Skeletal muscle tissue (tissue), 4 donors: ENCODE results near the gene C21orf58. TPM values are rescaled to one million over a fixed set of nuclear protein-coding genes. Genes with fewer than 3 reads are reported as not detected.

ENCODE experiments used
- H3K27ac ChIP-seq: one replicate; pipeline ENCODE4 v1.7.0; 2013; ENCODE audit warnings: mild to moderate bottlenecking, low read depth, low read length, inconsistent platforms
- H3K27me3 ChIP-seq, 3 donors: one replicate each; pipeline ENCODE4 v1.7.0; 2013; ENCODE audit warnings: low read length in 3 of 3; ENCODE audit not compliant: control insufficient read depth in 3 of 3, insufficient read depth in 3 of 3
- H3K36me3 ChIP-seq, 3 donors: one replicate each; pipeline ENCODE4 v1.7.0; 2013; ENCODE audit warnings: low read length in 3 of 3; ENCODE audit not compliant: control insufficient read depth in 3 of 3, insufficient read depth in 3 of 3
- H3K4me1 ChIP-seq, 3 donors: one replicate each; pipeline ENCODE4 v1.7.0; 2013; ENCODE audit warnings: low read length in 3 of 3, mild to moderate bottlenecking in 3 of 3; ENCODE audit not compliant: control insufficient read depth in 3 of 3, insufficient read depth in 3 of 3
- H3K4me3 ChIP-seq, 3 donors: one replicate each; pipeline ENCODE4 v1.7.0; 2013; ENCODE audit warnings: low read length in 3 of 3
- H3K9ac ChIP-seq, 3 donors: one replicate each; pipeline ENCODE4 v1.7.0; 2013; ENCODE audit warnings: low read length in 3 of 3, mild to moderate bottlenecking in 3 of 3, moderate library complexity in 2 of 3, low read depth in 1 of 3
- H3K9me3 ChIP-seq, 3 donors: one replicate each; pipeline ENCODE4 v1.7.0; 2013; ENCODE audit warnings: low read length in 3 of 3; ENCODE audit not compliant: control insufficient read depth in 3 of 3
- total RNA-seq: library from RNA; depleted of rRNA; stranded (reverse); fragments of >200 nt; gene quantifications from one replicate; pipeline ENCODE4 v1.2.3, GENCODE V29; 2014
- donor health status: Osteomylitis.

The C21orf58 gene
- total RNA-seq, 1 donor from 2014 or later = 3.1 TPM

GRCh38 chr21:46301759-46302158, 21.9 kb downstream of the C21orf58 start:
- no peak overlapping the region for H3K9ac ChIP-seq
- peaks cover 6 to 8% (median 7%) of the 10 kb centered on the region in 3 donors for H3K4me1 ChIP-seq
- H3K36me3 ChIP-seq = peaks cover 8 to 10% (median 9%) of the 10 kb centered on the region in 3 donors
- no peaks in the 10 kb centered on the region for H3K9me3 ChIP-seq
- no peak overlapping the region for H3K27ac ChIP-seq
- H3K27me3 ChIP-seq = peaks cover 5 to 16% (median 9%) of the 10 kb centered on the region in 3 donors
- no peak overlapping the region for H3K4me3 ChIP-seq

DNA sequence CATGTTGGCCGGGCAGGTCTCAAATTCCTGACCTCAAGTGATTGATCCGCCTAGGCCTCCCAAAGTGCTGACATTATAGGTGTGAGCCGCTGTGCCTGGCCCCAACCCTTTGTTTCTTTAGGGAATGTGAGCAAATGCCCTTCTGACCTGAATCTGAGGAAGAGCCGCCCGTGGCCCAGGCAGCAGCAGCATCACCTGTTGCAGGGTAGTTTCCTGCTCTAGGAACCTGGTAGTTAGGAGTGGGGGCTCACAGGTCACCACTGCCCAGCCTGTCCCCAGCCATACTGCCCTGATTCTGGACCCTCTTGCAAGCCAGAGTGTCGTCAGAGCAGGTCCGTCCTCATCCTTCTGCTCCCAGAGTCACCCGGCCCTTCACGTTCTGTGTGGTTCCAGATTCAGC, 24.5 kb downstream of the C21orf58 start:
- H3K9me3 ChIP-seq = no peaks in the 10 kb centered on the region
- H3K4me1 ChIP-seq = peaks cover 7 to 14% (median 12%) of the 10 kb centered on the region in 3 donors
- H3K4me3 ChIP-seq = no peak overlapping the region
- H3K27me3 ChIP-seq = peaks cover 5 to 19% (median 9%) of the 10 kb centered on the region in 3 donors
- H3K27ac ChIP-seq = no peak overlapping the region
- H3K36me3 ChIP-seq = peaks cover 2 to 5% (median 3%) of the 10 kb centered on the region in 3 donors
- H3K9ac ChIP-seq = no peak overlapping the region

DNA sequence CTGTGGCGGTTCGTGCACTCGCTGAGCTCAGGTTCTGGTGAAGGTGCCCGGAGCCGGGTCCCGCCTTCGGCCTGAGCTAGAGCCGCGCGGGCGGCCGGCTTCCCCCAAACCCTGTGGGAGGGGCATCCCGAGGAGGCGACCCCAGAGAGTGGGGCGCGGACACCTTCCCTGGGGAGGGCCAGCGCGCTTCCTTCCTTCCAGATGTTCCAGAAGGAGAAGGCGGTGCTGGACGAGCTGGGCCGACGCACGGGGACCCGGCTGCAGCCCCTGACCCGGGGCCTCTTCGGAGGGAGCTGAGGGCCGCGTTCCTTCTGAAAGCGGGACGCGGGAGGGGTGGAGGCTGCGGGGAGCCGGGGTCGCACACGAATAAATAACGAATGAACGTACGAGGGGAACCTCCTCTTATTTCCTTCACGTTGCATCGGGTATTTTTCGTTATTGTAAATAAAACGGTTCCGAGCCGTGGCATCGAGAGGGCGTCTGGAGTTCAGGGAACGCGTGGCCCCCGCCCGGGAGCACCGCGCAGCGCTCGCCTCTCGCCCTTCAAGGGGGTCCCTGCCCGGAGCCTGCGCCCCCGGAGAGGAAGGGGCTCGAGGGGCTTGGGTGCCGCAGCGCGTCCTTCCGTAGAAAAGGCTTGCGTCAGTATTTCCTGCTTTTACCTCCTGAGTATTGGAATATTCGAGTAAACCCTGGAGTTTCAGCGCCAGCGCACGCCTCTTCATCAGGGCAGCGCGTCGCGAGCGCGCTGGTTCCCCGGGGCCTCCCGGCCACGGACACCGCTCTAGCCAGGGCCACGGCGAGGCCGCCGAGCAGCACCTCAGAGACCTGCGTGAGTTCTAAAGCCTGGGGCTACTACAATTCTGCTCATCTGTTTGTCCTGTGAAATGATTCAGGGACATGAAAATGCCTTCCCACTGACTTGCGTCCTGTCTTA, 26.1 kb downstream of the C21orf58 start:
- Histone ChIP-seq H3K4me3 (peak overlapping the region; percentile 51 to 68 (median 60)), H3K4me1 (peaks cover 7 to 14% (median 12%) of the 10 kb centered on the region in 3 donors), H3K27ac (peak overlapping the region; percentile 36), H3K27me3 (peaks cover 5 to 19% (median 9%) of the 10 kb centered on the region in 3 donors), H3K9me3 (no peaks in the 10 kb centered on the region), H3K9ac (peak overlapping the region; percentile 56 to 74 (median 61)), H3K36me3 (peaks cover 2 to 5% (median 3%) of the 10 kb centered on the region in 3 donors)

DNA sequence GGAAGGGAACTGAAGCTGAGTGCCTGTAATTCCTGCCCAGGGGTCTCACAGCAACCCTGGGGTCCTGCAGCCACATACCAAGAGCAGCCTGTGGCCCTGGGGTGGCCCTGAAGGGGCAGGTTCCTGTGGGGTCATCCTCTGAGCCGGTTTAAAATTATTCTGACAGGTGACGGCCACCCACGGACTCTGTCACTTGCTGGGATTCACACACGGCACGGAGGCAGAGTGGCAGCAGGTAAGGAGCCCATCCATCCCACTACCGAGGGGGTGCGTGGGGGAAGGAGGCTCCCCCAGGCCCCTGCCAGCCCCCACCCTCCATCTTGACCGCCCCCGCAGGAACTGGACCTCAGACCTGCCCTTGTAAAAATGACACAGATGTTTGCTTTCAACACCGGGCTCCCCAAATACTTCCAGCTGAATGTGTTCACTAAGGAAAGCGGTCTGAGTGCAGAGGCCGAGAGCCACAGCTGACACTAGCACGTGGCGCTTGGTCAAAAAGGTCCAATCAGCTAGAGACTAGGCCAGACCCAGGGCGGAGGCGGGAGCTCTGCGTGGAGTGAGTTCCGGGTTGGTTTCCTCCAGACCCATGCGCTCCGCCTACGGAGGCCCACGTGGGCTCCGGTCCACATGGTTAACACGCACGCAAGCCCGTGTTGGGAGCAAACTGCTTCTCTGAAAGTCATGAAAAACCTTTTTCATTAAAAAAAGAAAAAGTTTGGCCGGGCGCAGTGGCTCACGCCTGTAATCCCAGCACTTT, 27.5 kb downstream of the C21orf58 start:
- Histone ChIP-seq H3K9ac (peak overlapping the region in 1 of 3 donors; percentile 8), H3K27me3 (peaks cover 5 to 19% (median 9%) of the 10 kb centered on the region in 3 donors), H3K9me3 (no peaks in the 10 kb centered on the region), H3K27ac (peak overlapping the region; percentile 60), H3K36me3 (peaks cover 9 to 13% (median 10%) of the 10 kb centered on the region in 3 donors), H3K4me3 (no peak overlapping the region), H3K4me1 (peaks cover 7 to 14% (median 12%) of the 10 kb centered on the region in 3 donors)

GRCh38 chr21:46295177-46295770, 28.4 kb downstream of the C21orf58 start:
- Histone ChIP-seq H3K9me3 (no peaks in the 10 kb centered on the region), H3K27ac (peak overlapping the region; percentile 60), H3K27me3 (peaks cover 5 to 19% (median 9%) of the 10 kb centered on the region in 3 donors), H3K9ac (no peak overlapping the region), H3K4me3 (no peak overlapping the region), H3K36me3 (peaks cover 9 to 10% (median 9%) of the 10 kb centered on the region in 3 donors), H3K4me1 (peaks cover 7 to 14% (median 12%) of the 10 kb centered on the region in 3 donors)

GRCh38 chr21:46294647-46295176, 29.0 kb downstream of the C21orf58 start:
- H3K4me3 ChIP-seq = no peak overlapping the region
- H3K4me1 ChIP-seq = peaks cover 7 to 14% (median 14%) of the 10 kb centered on the region in 3 donors
- H3K27me3 ChIP-seq = peaks cover 5 to 19% (median 9%) of the 10 kb centered on the region in 3 donors
- H3K9ac ChIP-seq = no peak overlapping the region
- H3K9me3 ChIP-seq = no peaks in the 10 kb centered on the region
- peaks cover 9 to 13% (median 9%) of the 10 kb centered on the region in 3 donors for H3K36me3 ChIP-seq
- peak overlapping the region; percentile 60 for H3K27ac ChIP-seq

DNA sequence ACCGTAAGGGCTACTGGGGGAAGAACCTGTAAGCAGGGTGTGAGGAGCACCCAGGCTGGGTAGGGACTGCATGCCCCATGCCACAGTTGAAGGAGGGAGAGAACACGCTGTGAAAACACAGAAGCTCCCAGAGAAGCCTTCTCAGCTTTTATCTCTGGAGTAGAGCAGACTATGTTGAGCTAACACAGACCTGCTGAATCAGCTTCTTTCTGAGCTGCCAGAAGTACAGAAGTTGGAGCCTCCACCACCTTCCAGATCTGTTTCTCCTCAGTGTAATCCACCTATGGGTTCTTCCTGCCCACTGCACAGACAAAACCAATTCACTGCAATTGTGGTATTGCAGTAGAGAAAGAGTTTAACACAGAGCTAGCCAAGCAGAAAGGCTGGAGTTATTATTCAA, 32.1 kb downstream of the C21orf58 start:
- Histone ChIP-seq H3K9me3 (no peaks in the 10 kb centered on the region), H3K36me3 (peaks cover 5 to 14% (median 7%) of the 10 kb centered on the region in 3 donors), H3K9ac (no peak overlapping the region), H3K4me1 (peaks cover 6 to 16% (median 6%) of the 10 kb centered on the region in 3 donors), H3K4me3 (no peak overlapping the region), H3K27ac (no peak overlapping the region), H3K27me3 (peaks cover 0 to 3% (median 0%) of the 10 kb centered on the region in 3 donors)

DNA sequence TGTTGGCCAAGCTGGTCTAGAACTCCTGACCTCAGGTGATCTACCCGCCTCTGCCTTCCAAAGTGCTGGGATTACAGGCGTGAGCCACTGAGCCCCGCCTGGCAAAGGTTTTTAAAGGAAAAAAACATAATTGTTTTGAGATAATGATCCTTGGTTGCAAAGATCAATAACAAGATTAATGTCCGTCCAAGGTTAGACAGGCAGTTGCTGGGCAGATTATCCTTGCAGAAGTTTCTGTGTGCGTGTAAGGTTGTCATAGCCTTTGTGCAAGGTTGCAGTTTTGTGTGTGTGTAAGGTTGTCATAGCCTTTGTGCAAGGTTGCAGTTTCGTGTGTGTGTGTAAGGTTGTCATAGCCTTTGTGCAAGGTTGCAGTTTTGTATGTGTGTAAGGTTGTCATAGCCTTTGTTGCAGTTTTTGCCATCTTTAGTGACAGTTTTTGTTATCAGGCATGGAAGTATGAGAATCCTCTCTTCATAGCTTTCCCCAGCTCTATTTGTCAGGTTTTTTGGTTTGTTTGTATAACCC, 34.0 kb downstream of the C21orf58 start:
- H3K4me3 ChIP-seq = no peak overlapping the region
- H3K36me3 ChIP-seq = peaks cover 5 to 16% (median 7%) of the 10 kb centered on the region in 3 donors
- H3K9me3 ChIP-seq = no peaks in the 10 kb centered on the region
- H3K27me3 ChIP-seq = no peaks in the 10 kb centered on the region
- no peak overlapping the region for H3K27ac ChIP-seq
- no peak overlapping the region for H3K9ac ChIP-seq
- peaks cover 9 to 13% (median 12%) of the 10 kb centered on the region in 3 donors for H3K4me1 ChIP-seq

DNA sequence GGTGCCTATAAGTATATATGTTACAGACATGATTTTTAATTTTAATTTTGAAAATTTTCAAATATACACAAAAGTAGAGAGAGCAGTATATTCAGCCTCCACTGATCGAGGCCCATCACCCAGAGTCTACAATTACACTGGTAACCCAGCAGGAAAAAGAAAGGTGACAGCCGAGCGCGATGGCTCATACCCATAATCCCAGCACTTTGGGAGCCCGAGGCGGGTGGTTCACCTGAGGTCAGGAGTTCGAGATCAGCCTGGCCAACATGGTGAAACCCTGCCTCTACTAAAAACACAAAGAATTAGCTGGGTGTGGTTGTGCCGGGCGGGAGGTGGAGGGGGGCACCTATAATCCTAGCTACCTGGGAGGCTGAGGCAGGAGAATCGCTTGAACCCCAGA, 36.1 kb downstream of the C21orf58 start:
- Histone ChIP-seq H3K27ac (no peak overlapping the region), H3K4me3 (no peak overlapping the region), H3K4me1 (peaks cover 24 to 29% (median 29%) of the 10 kb centered on the region in 3 donors), H3K9me3 (no peaks in the 10 kb centered on the region), H3K27me3 (no peaks in the 10 kb centered on the region), H3K36me3 (peaks cover 8 to 24% (median 20%) of the 10 kb centered on the region in 3 donors), H3K9ac (peak overlapping the region in 1 of 3 donors; percentile 96)
